ENCODE measurements around the gene LIMS4.
"Not testable (repeated sequence)": the region's sequence is repeated elsewhere in the genome, so short reads cannot be mapped to it uniquely, and the experiment has no call there.

LIMS4 gene, protein sequence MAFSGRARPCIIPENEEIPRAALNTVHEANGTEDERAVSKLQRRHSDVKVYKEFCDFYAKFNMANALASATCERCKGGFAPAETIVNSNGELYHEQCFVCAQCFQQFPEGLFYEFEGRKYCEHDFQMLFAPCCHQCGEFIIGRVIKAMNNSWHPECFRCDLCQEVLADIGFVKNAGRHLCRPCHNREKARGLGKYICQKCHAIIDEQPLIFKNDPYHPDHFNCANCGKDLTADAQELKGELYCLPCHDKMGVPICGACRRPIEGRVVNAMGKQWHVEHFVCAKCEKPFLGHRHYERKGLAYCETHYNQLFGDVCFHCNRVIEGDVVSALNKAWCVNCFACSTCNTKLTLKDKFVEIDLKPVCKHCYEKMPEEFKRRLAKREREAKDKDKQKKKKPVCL

DNA sequence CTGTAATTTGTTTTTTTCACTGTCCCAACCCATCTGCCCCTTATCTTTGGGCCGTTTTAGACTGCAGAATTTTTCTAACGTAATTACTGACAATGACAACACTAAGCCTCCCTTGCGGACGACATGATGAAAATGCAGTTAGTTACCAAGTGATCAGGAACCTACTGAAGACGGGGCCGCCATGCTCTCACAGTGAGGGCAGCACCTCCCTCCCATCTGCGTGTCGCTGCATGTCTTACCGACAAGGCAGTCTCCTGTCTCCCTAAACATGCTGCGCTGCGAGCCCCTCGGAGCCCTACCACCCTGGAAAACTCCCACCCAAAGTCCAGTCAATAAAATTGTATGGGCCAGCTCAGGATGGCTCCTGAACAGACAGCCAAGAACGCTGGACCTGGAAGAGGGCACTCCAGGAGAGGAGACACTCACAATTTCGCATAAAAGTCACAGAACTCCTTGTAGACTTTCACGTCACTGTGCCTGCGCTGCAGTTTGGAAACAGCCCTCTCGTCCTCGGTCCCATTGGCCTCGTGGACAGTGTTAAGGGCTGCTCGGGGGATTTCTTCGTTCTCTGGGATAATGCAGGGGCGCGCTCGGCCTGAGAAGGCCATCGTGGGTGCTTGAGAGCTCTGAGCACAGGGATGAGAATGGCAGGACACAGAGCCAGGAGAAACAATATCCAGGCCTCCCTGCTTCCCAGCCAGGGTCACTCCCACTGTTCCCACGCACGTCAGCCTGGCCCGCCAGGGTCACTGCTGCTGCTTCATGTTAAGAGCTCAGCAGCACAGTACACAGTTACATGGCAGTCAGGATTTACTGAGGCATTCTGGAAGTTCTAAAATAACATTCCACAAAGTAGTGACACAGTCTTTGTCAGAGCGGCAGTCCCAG lies at the start of gene LIMS4:
TSS of gene LIMS4 (minus strand) at position 646 of the 888 bp plus-strand sequence. CDS start at position 608, 38 bp downstream.
- DNase-seq (ENCODE audit: low read depth in 2 of 2), result not testable (repeated sequence)

DNA sequence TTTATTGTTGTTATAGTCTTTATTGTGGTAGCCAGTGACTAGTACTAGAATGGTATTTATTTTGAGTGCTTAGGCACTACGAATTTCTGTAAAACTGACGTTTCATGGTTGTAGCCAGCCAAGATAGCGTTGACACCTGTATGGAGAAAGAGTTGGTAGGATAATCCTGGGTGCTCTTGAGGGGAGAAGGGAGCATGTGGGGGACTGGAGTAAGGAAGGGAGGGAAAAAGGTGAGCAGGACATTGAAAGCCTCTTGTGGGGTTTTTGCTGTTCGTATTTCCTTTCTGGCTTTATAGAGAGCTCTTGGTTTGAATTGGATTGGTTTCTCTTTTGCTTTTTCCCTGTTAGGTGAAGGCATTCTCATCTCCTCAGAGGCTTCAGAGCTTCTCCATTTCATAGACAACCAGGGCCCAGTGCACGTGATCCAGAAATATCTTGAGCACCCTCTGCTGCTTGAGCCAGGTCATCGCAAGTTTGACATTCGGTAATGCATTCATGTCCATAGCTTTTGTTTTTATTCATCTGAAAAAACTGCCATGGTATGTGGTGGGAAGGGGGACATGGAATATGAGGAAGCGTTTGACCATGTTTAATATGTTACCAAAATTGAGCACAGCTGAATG lies 27.2 kb upstream of the LIMS4 start:
- DNase-seq (ENCODE audit: low read depth in 2 of 2), result not testable (repeated sequence)

DNA sequence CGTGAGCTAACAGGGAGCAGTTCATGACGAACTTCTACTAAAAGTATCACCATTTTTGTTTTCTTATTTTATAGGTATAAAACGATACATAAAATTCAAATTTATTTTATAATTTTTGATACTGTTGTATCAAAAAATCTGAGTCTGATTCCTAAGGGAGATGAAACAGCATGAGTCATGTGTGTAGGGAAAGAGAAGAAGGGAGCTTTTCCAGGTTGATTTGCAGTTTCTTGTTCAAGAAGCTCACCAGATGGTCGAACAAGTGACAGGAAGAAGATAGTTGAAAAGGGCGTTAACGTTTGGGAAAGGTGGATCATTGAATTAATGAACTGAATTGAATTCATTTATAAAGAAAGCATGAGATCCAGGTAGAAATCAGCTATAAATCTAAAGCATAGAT lies 23.4 kb upstream of the LIMS4 start:
- not testable (repeated sequence) for DNase-seq (ENCODE audit: low read depth in 2 of 2)

DNA sequence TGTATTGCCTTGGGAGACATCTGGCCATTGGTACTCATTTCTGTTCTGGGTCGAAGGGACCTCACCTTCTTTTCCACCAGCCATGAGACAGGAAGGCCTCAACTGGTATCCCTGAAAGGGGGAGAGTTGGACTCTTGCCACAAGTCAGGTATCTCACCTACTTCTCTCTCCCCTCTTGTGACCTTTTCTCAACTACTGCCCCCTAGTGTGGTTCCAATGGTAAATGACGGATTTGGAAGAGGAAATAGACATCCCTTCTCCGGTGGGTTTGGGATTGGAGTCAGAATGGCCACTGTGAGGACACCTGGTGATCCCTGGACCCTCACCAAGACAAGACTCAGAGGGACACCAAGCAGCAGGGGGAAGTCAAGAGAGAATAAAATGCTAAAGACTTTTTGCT lies 21.9 kb upstream of the LIMS4 start:
- not testable (repeated sequence) for DNase-seq (ENCODE audit: low read depth in 2 of 2)

DNA sequence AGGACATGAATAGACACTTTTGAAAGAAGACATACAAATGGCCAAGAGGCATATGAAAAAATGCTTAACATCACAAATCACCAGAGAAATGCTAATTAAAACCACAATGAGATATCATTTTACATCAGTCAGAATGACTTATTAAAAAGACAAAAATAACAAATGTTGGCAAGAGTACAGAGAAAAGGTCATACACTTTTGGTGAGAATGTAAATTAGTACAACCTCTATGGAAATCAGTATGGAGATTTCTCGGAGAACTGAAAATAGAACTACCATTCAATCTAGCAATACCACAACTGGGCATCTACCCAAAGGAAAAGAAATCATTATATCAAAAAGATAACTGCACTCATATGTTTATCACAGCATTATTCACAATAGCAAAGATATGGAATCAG lies 16.4 kb upstream of the LIMS4 start:
- DNase-seq (ENCODE audit: low read depth in 2 of 2), result not testable (repeated sequence)

DNA sequence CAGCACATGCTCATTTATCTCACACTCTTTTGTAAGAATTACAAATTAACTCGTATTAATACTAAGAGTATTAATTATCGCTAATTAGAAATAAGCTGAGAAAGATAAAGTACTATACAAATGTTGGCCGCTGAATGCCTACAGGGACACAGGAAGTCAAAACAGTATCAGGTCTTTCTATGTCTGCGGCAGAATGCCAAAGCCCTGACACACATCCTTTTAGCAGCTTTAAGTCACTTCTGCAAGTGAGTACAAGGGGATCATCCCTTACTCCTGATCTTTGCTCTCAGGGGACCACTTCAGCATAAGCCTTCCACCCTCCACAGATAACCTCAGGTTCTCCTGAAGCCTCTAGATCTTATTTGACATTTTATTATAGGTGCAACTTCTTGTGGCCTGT lies 10.1 kb upstream of the LIMS4 start:
- not testable (repeated sequence) for DNase-seq (ENCODE audit: low read depth in 2 of 2)

DNA sequence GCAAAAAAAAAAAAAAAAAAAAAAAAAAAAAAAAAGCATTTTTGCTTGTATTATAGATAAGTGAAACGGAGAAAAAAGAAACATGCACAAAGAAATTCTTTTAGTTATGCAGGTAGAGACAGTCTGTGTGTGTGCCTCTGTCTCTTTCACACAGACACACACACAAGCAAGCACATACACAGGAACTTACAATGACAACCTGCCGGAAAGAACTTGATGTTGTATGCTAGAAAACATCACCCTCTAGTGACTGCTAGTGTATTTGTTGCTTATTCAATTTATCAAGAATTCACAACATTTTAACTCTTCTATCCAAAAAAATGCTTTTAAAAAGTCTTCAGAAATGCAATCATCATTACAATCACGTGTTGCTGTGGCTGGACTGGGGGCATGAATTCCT lies 8.6 kb upstream of the LIMS4 start:
- not testable (repeated sequence) for DNase-seq (ENCODE audit: low read depth in 2 of 2)

DNA sequence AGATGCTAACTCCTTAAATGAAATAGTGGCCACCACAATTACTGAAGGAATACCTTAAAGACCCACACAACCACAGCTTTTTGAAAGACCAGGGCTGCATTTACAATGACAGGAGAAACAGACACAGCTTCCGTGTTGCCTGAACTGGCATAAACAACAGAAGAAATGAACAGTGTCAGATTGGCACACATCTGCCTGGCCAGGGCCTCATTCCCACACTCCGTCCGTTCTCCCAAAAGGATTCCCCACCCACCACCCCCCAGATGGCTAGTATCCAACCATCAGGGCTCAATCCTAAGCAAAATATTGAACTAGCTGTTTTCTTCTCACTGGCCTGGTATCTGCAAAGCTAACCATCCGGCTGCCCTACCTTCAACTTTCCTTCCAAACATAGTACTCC lies 7.5 kb upstream of the LIMS4 start:
- DNase-seq (ENCODE audit: low read depth in 2 of 2), result not testable (repeated sequence)

DNA sequence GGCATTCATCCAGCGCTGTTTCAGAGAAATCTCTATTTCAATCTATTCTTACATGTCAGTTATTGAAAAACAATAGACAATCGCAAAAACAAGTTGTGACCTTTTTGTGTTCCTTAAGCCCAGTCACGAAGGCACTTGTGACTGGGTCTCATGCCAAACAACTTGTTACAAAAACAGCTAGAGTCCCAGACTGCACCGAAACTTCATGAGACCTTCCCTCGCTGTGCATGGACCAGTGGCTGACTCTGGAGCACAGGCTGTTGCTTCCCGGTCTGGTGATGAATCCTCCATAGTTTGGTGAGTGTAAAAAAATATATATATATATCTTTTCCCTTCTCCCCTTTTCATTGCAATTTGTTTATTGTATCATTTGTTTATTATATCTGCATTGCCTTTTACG lies 4.8 kb upstream of the LIMS4 start:
- not testable (repeated sequence) for DNase-seq (ENCODE audit: low read depth in 2 of 2)

DNA sequence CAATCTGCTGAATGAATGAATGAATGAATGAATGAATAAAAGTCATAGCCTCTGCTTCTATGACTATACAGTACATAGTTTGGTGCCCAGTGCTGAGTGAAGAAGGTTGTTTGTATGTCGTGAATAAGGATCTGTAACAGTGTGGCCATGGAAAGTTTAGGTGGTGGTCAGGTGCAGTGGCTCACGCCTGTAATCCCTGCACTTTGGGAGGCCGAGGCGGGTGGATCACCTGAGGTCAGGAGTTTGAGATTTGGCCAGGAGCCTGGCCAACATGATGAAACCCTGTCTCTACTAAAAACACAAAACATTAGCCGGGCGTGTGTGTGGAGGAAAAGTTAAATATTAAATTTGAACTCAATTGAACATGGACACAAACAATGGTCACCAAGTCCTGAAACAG lies 4.3 kb upstream of the LIMS4 start:
- not testable (repeated sequence) for DNase-seq (ENCODE audit: low read depth in 2 of 2)

DNA sequence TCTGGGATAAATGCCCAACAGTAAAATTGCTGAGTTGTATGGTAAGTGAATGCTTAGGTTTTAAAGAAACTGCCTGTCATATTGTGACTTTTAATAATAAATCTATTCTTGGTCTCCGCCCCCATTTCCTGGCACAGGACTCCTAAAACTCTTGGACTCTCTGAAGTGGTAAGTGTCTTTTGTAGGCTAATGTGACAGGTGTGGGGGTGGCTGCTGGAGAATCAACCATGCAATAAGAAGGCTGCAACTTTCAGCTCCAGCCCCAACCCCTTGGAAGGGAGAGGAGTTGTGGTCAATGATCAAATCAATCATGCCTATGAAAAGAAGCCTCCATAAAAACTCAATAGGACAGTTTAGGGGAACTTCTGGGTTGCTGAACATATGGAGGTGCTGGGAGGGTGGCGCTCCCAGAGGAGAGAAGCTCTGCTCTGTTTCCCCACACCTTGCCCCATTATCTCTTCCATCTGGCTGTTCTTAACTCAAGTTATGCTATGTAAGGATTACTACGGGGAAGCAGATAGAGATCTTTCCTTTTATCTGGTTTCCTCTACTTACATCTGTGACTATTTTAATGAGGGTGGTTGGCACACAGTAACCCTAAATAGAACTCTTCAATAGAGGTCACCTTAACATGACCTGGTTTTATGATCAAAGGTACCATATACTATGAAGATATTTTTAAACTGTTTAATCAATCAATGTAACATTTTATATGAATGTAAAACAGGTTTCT lies 3.2 kb upstream of the LIMS4 start:
- DNase-seq (ENCODE audit: low read depth in 2 of 2), result not testable (repeated sequence)

DNA sequence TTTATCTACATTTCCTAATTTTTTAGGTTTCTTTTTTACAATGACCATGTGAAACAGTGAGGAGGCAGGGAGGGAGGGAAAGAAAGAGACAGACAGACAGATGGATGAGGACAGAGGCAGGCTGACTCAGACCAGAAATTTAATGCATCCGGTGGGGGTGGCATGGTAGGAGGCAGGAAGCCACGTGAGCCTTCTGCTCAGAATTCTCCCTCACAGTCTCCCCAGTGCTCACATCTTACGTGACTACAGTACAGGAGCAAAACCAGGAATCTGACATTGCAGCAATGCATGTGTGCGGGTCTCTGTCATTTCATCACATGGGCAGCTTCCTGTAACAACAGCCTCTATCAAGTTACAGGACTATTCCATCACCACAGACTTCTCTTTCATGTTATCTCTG lies 2.3 kb upstream of the LIMS4 start:
- DNase-seq (ENCODE audit: low read depth in 2 of 2), result not testable (repeated sequence)

DNA sequence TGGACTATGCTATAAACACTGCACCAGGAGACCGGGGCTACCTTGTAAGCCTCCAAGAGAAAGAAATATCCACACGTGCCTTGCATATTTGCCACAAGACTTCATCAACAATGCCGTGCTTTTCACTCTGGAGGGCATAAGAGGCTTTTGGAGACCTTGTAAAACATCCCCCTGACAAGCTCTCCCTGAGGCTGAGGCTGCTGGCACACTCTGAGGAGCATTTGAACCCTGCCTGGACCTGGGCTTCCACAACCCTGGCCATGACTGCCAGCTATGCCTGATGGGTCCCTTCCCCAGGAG lies 393 bp upstream of the LIMS4 start:
- DNase-seq (ENCODE audit: low read depth in 2 of 2), result not testable (repeated sequence)

DNA sequence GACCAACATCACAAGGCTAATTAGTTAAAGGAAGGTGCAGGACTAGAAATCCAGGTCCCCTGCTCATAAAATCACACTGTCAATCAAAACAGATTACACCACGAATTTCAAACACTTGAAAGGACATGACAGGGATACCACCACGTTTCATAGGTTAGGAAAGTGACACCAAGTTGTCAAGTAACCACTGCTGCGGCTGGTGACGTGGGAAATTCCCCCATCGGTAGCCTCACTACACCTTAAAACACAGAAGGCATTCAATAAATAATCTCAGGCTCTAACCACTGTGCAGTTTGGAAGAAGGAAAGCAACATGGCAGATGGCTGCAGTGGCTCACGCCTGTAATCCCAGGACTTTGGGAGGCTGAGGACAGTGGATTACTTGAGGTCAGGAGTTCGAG lies 3.7 kb downstream of the LIMS4 start:
- not testable (repeated sequence) for DNase-seq (ENCODE audit: low read depth in 2 of 2)

DNA sequence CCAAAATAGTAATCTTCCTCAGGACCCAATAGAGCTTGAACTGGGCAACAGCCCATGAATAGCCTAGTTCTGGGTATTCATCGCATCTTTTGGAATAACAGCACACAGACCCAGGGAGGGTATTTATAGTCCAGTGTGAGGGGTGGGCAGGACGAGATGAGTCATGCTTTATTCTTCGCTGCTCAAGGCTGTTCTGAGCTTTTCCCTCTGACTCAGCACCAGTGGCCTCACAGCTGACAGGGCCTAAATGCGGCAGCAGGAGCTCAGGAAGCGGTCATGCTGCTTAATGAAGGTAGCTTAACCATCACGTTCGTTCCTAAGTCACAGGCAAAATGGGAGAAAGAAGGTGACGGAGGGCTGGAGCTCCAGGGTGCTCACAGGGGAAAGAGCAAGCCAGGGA lies 7.3 kb downstream of the LIMS4 start:
- DNase-seq (ENCODE audit: low read depth in 2 of 2), result not testable (repeated sequence)

DNA sequence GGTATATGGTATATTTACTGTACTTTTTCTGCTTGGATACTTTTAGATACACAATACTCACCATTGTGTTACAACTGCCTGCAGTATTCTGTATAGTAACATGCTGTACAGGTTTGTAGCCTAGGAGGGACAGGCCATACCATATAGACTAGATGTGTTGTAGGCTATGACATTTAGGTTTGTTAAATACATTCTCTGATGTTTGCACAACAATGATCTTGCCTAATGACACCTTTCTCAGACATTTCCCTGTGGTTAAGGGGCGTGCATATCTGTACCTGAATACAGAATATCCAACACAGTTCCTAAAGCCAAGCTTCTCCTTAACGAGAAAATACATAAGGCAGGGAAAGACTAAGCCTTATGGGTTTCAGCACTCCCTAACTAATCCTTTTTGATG lies 10.2 kb downstream of the LIMS4 start:
- DNase-seq (ENCODE audit: low read depth in 2 of 2), result not testable (repeated sequence)

DNA sequence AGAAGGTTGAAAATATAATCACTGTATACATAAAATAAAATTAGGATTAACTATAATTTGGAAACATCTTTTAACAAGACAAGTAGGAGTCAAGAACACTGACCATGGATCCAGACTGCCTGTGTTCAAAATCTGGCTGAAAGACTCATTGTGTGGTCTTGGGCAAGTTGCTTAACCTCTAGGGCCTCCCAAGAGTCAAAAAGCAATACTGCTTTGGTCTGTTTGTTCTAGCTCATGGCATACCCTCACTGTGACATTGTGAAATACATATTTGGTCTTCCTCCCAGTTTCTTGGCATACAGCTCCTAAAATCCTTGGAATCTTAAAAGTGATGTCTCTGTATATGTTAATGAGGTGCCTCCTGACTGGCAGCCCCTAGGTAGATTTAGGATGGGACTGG lies 12.3 kb downstream of the LIMS4 start:
- DNase-seq (ENCODE audit: low read depth in 2 of 2), result not testable (repeated sequence)

DNA sequence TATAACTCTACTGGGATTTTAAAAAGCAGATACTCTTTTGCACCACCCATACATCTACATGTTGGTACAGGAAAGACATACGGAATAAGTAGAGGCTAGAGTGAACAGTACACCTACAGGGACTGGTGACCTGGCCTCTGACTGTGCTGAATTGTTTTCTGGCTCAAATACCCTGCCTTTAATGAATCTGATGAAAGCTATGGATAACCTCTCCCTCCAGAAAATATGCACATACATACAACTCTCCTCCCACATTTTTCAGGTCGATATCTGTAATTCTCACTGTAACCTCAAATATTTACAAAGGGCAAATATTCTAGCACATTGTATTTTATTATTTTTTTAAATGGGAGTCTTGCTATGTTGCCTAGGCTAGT lies 15.4 kb downstream of the LIMS4 start:
- not testable (repeated sequence) for DNase-seq (ENCODE audit: low read depth in 2 of 2)

DNA sequence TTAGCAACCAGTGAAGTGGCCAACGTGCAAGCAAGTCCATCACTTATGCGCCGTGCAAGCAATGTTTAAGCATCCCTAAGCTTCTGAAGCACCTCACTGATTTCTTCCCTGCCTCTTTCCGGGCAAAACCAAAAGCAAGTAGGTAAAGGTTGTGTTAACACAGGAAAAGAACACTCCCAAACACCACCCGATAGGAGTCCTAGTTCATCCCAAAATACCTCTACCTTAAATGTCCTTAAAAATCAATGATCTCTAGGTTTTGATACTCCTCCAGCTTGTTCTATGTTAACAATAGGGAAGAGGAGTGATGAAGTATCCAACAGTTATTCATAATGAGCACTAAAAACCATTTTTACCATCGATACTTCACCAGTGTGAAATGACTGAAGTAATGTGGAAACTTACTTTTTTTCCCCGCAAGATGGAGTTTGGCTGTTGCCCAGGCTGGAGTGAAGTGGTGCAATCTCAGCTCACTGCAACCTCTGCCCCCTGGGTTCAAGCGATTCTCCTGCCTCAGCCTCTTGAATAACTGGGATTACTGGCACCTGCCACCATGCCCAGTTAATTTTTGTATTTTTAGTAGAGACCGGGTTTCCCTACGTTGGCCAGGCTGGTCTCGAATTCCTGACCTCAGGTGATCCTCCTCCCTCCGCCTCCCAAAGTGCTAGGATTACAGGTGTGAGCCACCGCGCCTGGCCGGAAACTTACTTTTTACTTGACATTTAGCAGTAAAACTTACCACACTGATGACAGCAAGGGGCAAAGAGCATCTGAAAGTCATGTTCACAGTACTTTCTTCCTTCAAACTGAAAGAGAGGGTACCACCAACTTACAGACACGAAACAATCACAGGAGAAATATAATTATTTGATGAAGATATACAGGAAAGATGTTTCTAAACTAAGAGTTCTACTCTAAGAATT lies 16.1 kb downstream of the LIMS4 start:
- not testable (repeated sequence) for DNase-seq (ENCODE audit: low read depth in 2 of 2)

DNA sequence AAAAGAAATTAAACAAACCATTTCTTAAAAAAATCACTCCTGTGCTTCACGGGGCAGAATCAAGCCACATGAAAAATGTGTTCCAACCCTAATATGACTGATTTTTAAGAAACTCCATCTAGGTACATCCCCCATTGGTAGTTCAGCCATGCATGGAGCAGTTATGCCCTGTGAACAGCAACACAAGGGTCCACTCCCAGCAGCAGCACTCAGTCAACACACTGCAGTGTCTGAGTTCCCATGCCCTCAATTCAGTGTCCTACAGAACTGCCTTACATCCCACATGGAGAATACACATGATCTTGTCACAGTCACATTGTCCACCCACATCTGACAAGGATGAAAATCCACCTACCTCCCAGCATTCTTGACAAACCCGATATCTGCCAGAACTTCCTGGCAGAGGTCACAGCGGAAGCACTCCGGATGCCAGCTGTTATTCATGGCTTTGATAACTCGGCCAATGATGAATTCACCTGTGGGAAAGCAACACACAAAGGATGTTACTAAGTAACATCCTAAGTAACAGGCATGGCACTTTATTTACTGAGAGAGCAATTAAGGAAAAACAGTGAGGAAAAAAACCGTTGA lies 17.4 kb downstream of the LIMS4 start:
- DNase-seq (ENCODE audit: low read depth in 2 of 2), result not testable (repeated sequence)
